NCI-H460 (cell line): Measurements from ENCODE around the gene CDC14A. TPM values are rescaled to one million over a fixed set of nuclear protein-coding genes. Genes with fewer than 3 reads are reported as not detected.
"Not testable (repeated sequence)": the region's sequence is repeated elsewhere in the genome, so short reads cannot be mapped to it uniquely, and the experiment has no call there.

Experiments
- DNase-seq: peaks from one replicate; pipeline ENCODE4 v3.0.0-alpha.2; 2016; ENCODE audit warnings: low read depth; ENCODE audit errors: extremely low read depth
- total RNA-seq: library from RNA; depleted of rRNA; stranded (reverse); fragments of >200 nt; shearing (Covaris generic); gene quantifications from 2 replicates; pipeline ENCODE4 v1.2.3, GENCODE V29; 2014

The CDC14A gene
- total RNA-seq, 1 experiment from 2014 or later: 4.6 TPM

- DNase-seq: no peak
Measured at GRCh38 chr1:100396651-100397050, 44.3 kb downstream of the CDC14A start.

GRCh38 chr1:100397681-100398080, 45.4 kb downstream of the CDC14A start:
- DNase-seq: no peak

- no peak for DNase-seq
Measured at GRCh38 chr1:100398648-100399047, 46.3 kb downstream of the CDC14A start.

- DNase-seq: no peak
Measured at GRCh38 chr1:100400404-100400803, 48.1 kb downstream of the CDC14A start.

GRCh38 chr1:100404821-100405220, 52.5 kb downstream of the CDC14A start:
- no peak for DNase-seq

- not testable (repeated sequence) for DNase-seq
Measured at GRCh38 chr1:100405902-100406301, 53.6 kb downstream of the CDC14A start.

- DNase-seq: not testable (repeated sequence)
Measured at GRCh38 chr1:100407390-100407789, 55.1 kb downstream of the CDC14A start.

- DNase-seq: no peak
Measured at GRCh38 chr1:100411019-100411418, 58.7 kb downstream of the CDC14A start.

GRCh38 chr1:100411574-100411973, 59.3 kb downstream of the CDC14A start:
- no peak for DNase-seq

- DNase-seq: no peak
Measured at GRCh38 chr1:100413035-100413434, 60.7 kb downstream of the CDC14A start.

- no peak for DNase-seq
Measured at GRCh38 chr1:100414693-100415497, 62.6 kb downstream of the CDC14A start.

GRCh38 chr1:100415498-100415778, 63.1 kb downstream of the CDC14A start:
- no peak for DNase-seq

- DNase-seq: no peak
Measured at GRCh38 chr1:100419072-100419471, 66.8 kb downstream of the CDC14A start.

- no peak for DNase-seq
Measured at GRCh38 chr1:100422065-100422464, 69.8 kb downstream of the CDC14A start.

- DNase-seq: no peak
Measured at GRCh38 chr1:100423832-100424337, 71.6 kb downstream of the CDC14A start.

- DNase-seq: no peak
Measured at GRCh38 chr1:100428160-100428559, 75.9 kb downstream of the CDC14A start.

GRCh38 chr1:100430325-100430756, 78.0 kb downstream of the CDC14A start:
- no peak for DNase-seq

GRCh38 chr1:100431954-100432353, 79.6 kb downstream of the CDC14A start:
- no peak for DNase-seq

GRCh38 chr1:100433563-100433962, 81.3 kb downstream of the CDC14A start:
- DNase-seq: no peak

GRCh38 chr1:100434831-100435230, 82.5 kb downstream of the CDC14A start:
- no peak for DNase-seq

GRCh38 chr1:100438375-100438774, 86.1 kb downstream of the CDC14A start:
- DNase-seq: no peak

- no peak for DNase-seq
Measured at GRCh38 chr1:100438789-100439188, 86.5 kb downstream of the CDC14A start.
